Astrocyte of the cerebellum (primary cell): ENCODE data around the gene NLRX1.
A peak's percentile ranks its signal among the peaks of the same experiment; 100 is the strongest.

Source experiments
- DNase-seq: peaks from one replicate; pipeline ENCODE4 v3.0.0-alpha.2; 2011; ENCODE audit warnings: low read depth
- H3K4me3 ChIP-seq: 2 replicates; pipeline ENCODE4 v1.5.1; 2011; ENCODE audit warnings: mild to moderate bottlenecking, low read depth, low read length, moderate library complexity
- in situ Hi-C: cut with HindIII; loops from 2 replicates; pipeline ENCODE4 v1.10.0; 2017; ENCODE audit warnings: low sequenced_read_pairs
- TF ChIP-seq, protein P1 (sequence below): IDR thresholded peaks from 2 replicates; pipeline ENCODE4 v1.5.1; 2012; ENCODE audit warnings: low read length, low read depth, moderate library complexity, mild to moderate bottlenecking; ENCODE audit errors: missing control alignments

The NLRX1 gene

DNA sequence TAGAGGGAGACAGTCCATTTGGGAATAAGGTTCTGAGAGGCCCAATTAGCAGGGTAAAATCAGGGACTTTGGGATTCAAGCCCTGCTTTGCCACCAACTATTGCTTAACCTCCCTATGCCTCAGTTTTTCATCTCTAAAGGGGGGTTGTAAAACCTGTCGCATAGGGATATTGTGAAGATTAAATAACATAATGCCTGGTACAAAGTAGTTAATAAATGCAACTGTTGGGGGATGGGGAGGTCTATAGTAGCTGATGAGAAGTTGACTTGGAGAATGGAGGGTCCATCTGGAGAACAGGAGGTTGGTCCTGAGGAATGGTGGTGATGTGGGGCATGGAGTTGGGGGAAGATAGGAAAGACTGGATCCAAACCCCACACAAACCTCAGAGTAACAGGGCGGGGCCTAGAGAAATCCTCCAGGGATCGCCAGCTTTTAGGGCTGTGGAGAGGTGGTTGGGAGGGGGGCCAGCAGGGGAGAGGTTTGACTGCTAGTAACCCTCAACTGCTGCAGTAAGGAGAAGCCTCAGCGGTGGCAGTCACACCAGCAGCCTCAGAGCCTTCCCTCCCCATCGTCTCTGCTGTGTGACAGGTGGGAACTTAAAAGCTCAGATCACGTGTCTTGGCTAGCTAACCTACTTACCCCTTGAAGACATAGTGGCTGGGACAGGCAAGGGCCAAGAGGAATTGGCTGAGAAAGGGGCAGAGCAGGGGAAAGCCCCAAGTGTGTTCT, 20.8 kb upstream of the NLRX1 start:
- in situ Hi-C loops = no loop called here
- TF ChIP-seq, protein P1, sequence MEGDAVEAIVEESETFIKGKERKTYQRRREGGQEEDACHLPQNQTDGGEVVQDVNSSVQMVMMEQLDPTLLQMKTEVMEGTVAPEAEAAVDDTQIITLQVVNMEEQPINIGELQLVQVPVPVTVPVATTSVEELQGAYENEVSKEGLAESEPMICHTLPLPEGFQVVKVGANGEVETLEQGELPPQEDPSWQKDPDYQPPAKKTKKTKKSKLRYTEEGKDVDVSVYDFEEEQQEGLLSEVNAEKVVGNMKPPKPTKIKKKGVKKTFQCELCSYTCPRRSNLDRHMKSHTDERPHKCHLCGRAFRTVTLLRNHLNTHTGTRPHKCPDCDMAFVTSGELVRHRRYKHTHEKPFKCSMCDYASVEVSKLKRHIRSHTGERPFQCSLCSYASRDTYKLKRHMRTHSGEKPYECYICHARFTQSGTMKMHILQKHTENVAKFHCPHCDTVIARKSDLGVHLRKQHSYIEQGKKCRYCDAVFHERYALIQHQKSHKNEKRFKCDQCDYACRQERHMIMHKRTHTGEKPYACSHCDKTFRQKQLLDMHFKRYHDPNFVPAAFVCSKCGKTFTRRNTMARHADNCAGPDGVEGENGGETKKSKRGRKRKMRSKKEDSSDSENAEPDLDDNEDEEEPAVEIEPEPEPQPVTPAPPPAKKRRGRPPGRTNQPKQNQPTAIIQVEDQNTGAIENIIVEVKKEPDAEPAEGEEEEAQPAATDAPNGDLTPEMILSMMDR = no peak
- no peak for DNase-seq
- no peak overlapping the region for H3K4me3 ChIP-seq

GRCh38 chr11:119148720-119149017, 19.9 kb upstream of the NLRX1 start:
- TF ChIP-seq, protein P1 = no peak
- DNase-seq = no peak
- H3K4me3 ChIP-seq = peak overlapping the region; percentile 52
- in situ Hi-C loops = no loop called here

- TF ChIP-seq, protein P1 = no peak
- H3K4me3 ChIP-seq = peak within 1 kb of the TSS; percentile 52
- no peak for DNase-seq
- in situ Hi-C loops = no loop called here
These were observed 19.3 kb upstream of the NLRX1 start, which contains the start of gene ABCG4 for GRCh38 chr11:119149018-119149785. TSS of gene ABCG4 (plus strand) at chr11:119149052. CDS start at chr11:119149966, 914 bp downstream.

- peak overlapping the region; percentile 52 for H3K4me3 ChIP-seq
- TF ChIP-seq, protein P1 = no peak
- in situ Hi-C loops = no loop called here
- no peak for DNase-seq
These were observed 18.7 kb upstream of the NLRX1 start for GRCh38 chr11:119149786-119150275.

- H3K4me3 ChIP-seq = no peak overlapping the region
- TF ChIP-seq, protein P1 = no peak
- in situ Hi-C loops = no loop called here
- DNase-seq = no peak
These were observed 16.5 kb upstream of the NLRX1 start for GRCh38 chr11:119152043-119152442.

DNA sequence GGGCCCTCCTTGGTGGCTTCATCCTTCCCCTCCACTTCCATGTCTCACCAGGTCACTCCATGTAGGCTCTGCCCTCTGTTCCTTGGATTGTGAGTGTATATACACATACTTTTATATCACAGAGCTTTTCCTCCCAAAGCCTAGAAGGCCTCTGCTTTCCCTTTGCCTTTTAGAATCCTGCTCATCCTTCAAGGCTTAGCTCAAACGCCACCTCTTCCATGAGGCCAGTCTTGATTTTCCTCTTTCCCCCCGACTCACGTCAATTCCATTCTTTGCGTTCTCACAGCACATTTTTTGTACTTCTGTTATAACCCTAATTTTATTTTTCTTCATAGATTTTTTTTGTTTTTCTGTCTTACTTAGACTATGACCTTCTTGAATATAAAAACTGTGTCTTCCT, 15.9 kb upstream of the NLRX1 start:
- TF ChIP-seq, protein P1 = no peak
- DNase-seq = no peak
- in situ Hi-C loops = no loop called here
- H3K4me3 ChIP-seq = no peak overlapping the region
